Measurements from ENCODE around the gene DNMT1.

The DNMT1 gene

GRCh38 chr19:10110076-10110971 is 84.4 kb downstream of the DNMT1 start:
- Histone ChIP-seq H3K9me3 (replicated peaks in 1 of 2; ENCODE audit: control insufficient read depth in 2 of 2, insufficient read depth in 1 of 2, low read depth in 1 of 2, low read length in 2 of 2) (no peaks in the 10 kb centered on the region), H3K4me3 (ENCODE audit: low read length in 2 of 2) (no peak overlapping the region), H2BK5ac (ENCODE audit: low read length) (no peak overlapping the region), H2BK120ac (ENCODE audit: low read depth, low read length) (no peak overlapping the region), H4K8ac (ENCODE audit: low read depth, low read length) (no peak overlapping the region), H3K4ac (ENCODE audit: low read length) (no peak overlapping the region), H3K79me1 (ENCODE audit: low read depth, low read length) (peaks cover 21% of the 10 kb centered on the region), H2AFZ (ENCODE audit: low read length) (no peak overlapping the region), H2AK5ac (ENCODE audit: low read depth, low read length) (no peak overlapping the region), H3K27ac (replicated peaks; ENCODE audit: low read length) (no peak overlapping the region), H3K23ac (ENCODE audit: low read depth, low read length, poor library complexity) (peak overlapping the region; percentile 43), H3K27me3 (ENCODE audit: control insufficient read depth in 3 of 3, insufficient read depth in 3 of 3, low read depth in 1 of 3, low read length in 3 of 3) (no peaks in the 10 kb centered on the region), H3K18ac (ENCODE audit: low read length) (no peak overlapping the region), H2BK15ac (ENCODE audit: low read length) (no peak overlapping the region), H3K4me2 (ENCODE audit: insufficient read depth, low read length, poor library complexity, severe bottlenecking) (no peak overlapping the region), H3K36me3 (replicated peaks in 1 of 2; ENCODE audit: control insufficient read depth in 2 of 2, insufficient read depth in 2 of 2, low read length in 2 of 2) (peaks cover 50 to 73% of the 10 kb centered on the region in 2 donors), H3K14ac (ENCODE audit: low read length) (no peak overlapping the region), H2BK12ac (ENCODE audit: low read length) (no peak overlapping the region), H3K9ac (ENCODE audit: low read depth, low read length, poor library complexity) (peak overlapping the region; percentile 21), H3K4me1 (ENCODE audit: control insufficient read depth in 2 of 2, insufficient read depth in 1 of 2, low read depth in 1 of 2, low read length in 2 of 2) (peaks cover 9 to 11% of the 10 kb centered on the region in 2 donors), H4K91ac (ENCODE audit: low read depth, low read length, poor library complexity) (no peak overlapping the region)
- no CpG with 5 or more reads among the region's 44 CpGs for WGBS, 2 donors (ENCODE audit: extremely low coverage in 2 of 2, insufficient read length in 2 of 2, insufficient replicate concordance in 1 of 2)
- no peak for DNase-seq (ENCODE audit: low spot score)

- Histone ChIP-seq H2AK5ac (ENCODE audit: low read depth, low read length) (no peak overlapping the region), H3K23ac (ENCODE audit: low read depth, low read length, poor library complexity) (peak overlapping the region; percentile 20), H4K8ac (ENCODE audit: low read depth, low read length) (peak overlapping the region; percentile 3), H3K27ac (replicated peaks; ENCODE audit: low read length) (no peak overlapping the region), H3K36me3 (replicated peaks in 1 of 2; ENCODE audit: control insufficient read depth in 2 of 2, insufficient read depth in 2 of 2, low read length in 2 of 2) (peaks cover 44 to 65% of the 10 kb centered on the region in 2 donors), H2AFZ (ENCODE audit: low read length) (no peak overlapping the region), H3K4me1 (ENCODE audit: control insufficient read depth in 2 of 2, insufficient read depth in 1 of 2, low read depth in 1 of 2, low read length in 2 of 2) (peaks cover 9 to 14% of the 10 kb centered on the region in 2 donors), H3K27me3 (ENCODE audit: control insufficient read depth in 3 of 3, insufficient read depth in 3 of 3, low read depth in 1 of 3, low read length in 3 of 3) (no peaks in the 10 kb centered on the region), H4K91ac (ENCODE audit: low read depth, low read length, poor library complexity) (no peak overlapping the region), H3K4ac (ENCODE audit: low read length) (no peak overlapping the region), H3K4me3 (ENCODE audit: low read length in 2 of 2) (no peak overlapping the region), H3K9ac (ENCODE audit: low read depth, low read length, poor library complexity) (no peak overlapping the region), H3K4me2 (ENCODE audit: insufficient read depth, low read length, poor library complexity, severe bottlenecking) (no peak overlapping the region), H2BK5ac (ENCODE audit: low read length) (no peak overlapping the region), H2BK12ac (ENCODE audit: low read length) (no peak overlapping the region), H2BK120ac (ENCODE audit: low read depth, low read length) (no peak overlapping the region), H3K14ac (ENCODE audit: low read length) (no peak overlapping the region), H3K18ac (ENCODE audit: low read length) (no peak overlapping the region), H3K79me1 (ENCODE audit: low read depth, low read length) (peaks cover 23% of the 10 kb centered on the region), H2BK15ac (ENCODE audit: low read length) (no peak overlapping the region), H3K9me3 (replicated peaks in 1 of 2; ENCODE audit: control insufficient read depth in 2 of 2, insufficient read depth in 1 of 2, low read depth in 1 of 2, low read length in 2 of 2) (no peaks in the 10 kb centered on the region)
- DNase-seq (ENCODE audit: low spot score): no peak
- WGBS, 2 donors (ENCODE audit: extremely low coverage in 2 of 2, insufficient read length in 2 of 2, insufficient replicate concordance in 1 of 2): no CpG with 5 or more reads among the region's 14 CpGs
Measured at GRCh38 chr19:10109528-10109927, 85.2 kb downstream of the DNMT1 start.

- Histone ChIP-seq H3K4me1 (ENCODE audit: control insufficient read depth in 2 of 2, insufficient read depth in 1 of 2, low read depth in 1 of 2, low read length in 2 of 2) (peaks cover 9 to 15% of the 10 kb centered on the region in 2 donors), H2AK5ac (ENCODE audit: low read depth, low read length) (no peak overlapping the region), H2BK5ac (ENCODE audit: low read length) (no peak overlapping the region), H3K9me3 (replicated peaks in 1 of 2; ENCODE audit: control insufficient read depth in 2 of 2, insufficient read depth in 1 of 2, low read depth in 1 of 2, low read length in 2 of 2) (no peaks in the 10 kb centered on the region), H2BK12ac (ENCODE audit: low read length) (no peak overlapping the region), H3K79me1 (ENCODE audit: low read depth, low read length) (peaks cover 18% of the 10 kb centered on the region), H3K27ac (replicated peaks; ENCODE audit: low read length) (no peak overlapping the region), H2BK15ac (ENCODE audit: low read length) (no peak overlapping the region), H4K8ac (ENCODE audit: low read depth, low read length) (no peak overlapping the region), H3K4me2 (ENCODE audit: insufficient read depth, low read length, poor library complexity, severe bottlenecking) (no peak overlapping the region), H4K91ac (ENCODE audit: low read depth, low read length, poor library complexity) (no peak overlapping the region), H3K36me3 (replicated peaks in 1 of 2; ENCODE audit: control insufficient read depth in 2 of 2, insufficient read depth in 2 of 2, low read length in 2 of 2) (peaks cover 40 to 54% of the 10 kb centered on the region in 2 donors), H3K4me3 (ENCODE audit: low read length in 2 of 2) (peak overlapping the region in 1 of 2 donors; percentile 100), H3K27me3 (ENCODE audit: control insufficient read depth in 3 of 3, insufficient read depth in 3 of 3, low read depth in 1 of 3, low read length in 3 of 3) (no peaks in the 10 kb centered on the region), H2BK120ac (ENCODE audit: low read depth, low read length) (no peak overlapping the region), H3K23ac (ENCODE audit: low read depth, low read length, poor library complexity) (no peak overlapping the region), H3K4ac (ENCODE audit: low read length) (no peak overlapping the region), H3K9ac (ENCODE audit: low read depth, low read length, poor library complexity) (no peak overlapping the region), H2AFZ (ENCODE audit: low read length) (no peak overlapping the region), H3K18ac (ENCODE audit: low read length) (no peak overlapping the region), H3K14ac (ENCODE audit: low read length) (no peak overlapping the region)
- WGBS, 2 donors (ENCODE audit: extremely low coverage in 2 of 2, insufficient read length in 2 of 2, insufficient replicate concordance in 1 of 2): no CpG with 5 or more reads among the region's 14 CpGs
- DNase-seq (ENCODE audit: low spot score): no peak
Measured at GRCh38 chr19:10107817-10108367, 86.9 kb downstream of the DNMT1 start.

GRCh38 chr19:10107254-10107653 is 87.5 kb downstream of the DNMT1 start:
- Histone ChIP-seq H3K27ac (replicated peaks; ENCODE audit: low read length) (no peak overlapping the region), H3K18ac (ENCODE audit: low read length) (no peak overlapping the region), H2AFZ (ENCODE audit: low read length) (no peak overlapping the region), H2BK120ac (ENCODE audit: low read depth, low read length) (no peak overlapping the region), H3K14ac (ENCODE audit: low read length) (no peak overlapping the region), H2BK5ac (ENCODE audit: low read length) (no peak overlapping the region), H4K8ac (ENCODE audit: low read depth, low read length) (no peak overlapping the region), H2BK15ac (ENCODE audit: low read length) (no peak overlapping the region), H3K9ac (ENCODE audit: low read depth, low read length, poor library complexity) (no peak overlapping the region), H3K79me1 (ENCODE audit: low read depth, low read length) (peaks cover 18% of the 10 kb centered on the region), H4K91ac (ENCODE audit: low read depth, low read length, poor library complexity) (no peak overlapping the region), H2BK12ac (ENCODE audit: low read length) (no peak overlapping the region), H3K27me3 (ENCODE audit: control insufficient read depth in 3 of 3, insufficient read depth in 3 of 3, low read depth in 1 of 3, low read length in 3 of 3) (no peaks in the 10 kb centered on the region), H2AK5ac (ENCODE audit: low read depth, low read length) (peak overlapping the region; percentile 5), H3K4me3 (ENCODE audit: low read length in 2 of 2) (peak overlapping the region in 1 of 2 donors; percentile 100), H3K4me2 (ENCODE audit: insufficient read depth, low read length, poor library complexity, severe bottlenecking) (peak overlapping the region; percentile 75), H3K36me3 (replicated peaks in 1 of 2; ENCODE audit: control insufficient read depth in 2 of 2, insufficient read depth in 2 of 2, low read length in 2 of 2) (peaks cover 39 to 52% of the 10 kb centered on the region in 2 donors), H3K4ac (ENCODE audit: low read length) (no peak overlapping the region), H3K23ac (ENCODE audit: low read depth, low read length, poor library complexity) (no peak overlapping the region), H3K9me3 (replicated peaks in 1 of 2; ENCODE audit: control insufficient read depth in 2 of 2, insufficient read depth in 1 of 2, low read depth in 1 of 2, low read length in 2 of 2) (no peaks in the 10 kb centered on the region), H3K4me1 (ENCODE audit: control insufficient read depth in 2 of 2, insufficient read depth in 1 of 2, low read depth in 1 of 2, low read length in 2 of 2) (peaks cover 9 to 22% of the 10 kb centered on the region in 2 donors)
- DNase-seq (ENCODE audit: low spot score): no peak
- no CpG with 5 or more reads among the region's 10 CpGs for WGBS, 2 donors (ENCODE audit: extremely low coverage in 2 of 2, insufficient read length in 2 of 2, insufficient replicate concordance in 1 of 2)

Measured in neuronal stem cell (in vitro differentiated cells).